ENCODE data around the gene C1QL1. TPM values are rescaled to one million over a fixed set of nuclear protein-coding genes. Genes with fewer than 3 reads are reported as not detected.

Gene C1QL1
- total RNA-seq, 1 experiment from 2014 or later, result 8.2 TPM

- no peak for DNase-seq (ENCODE audit: low read depth)
Observed at GRCh38 chr17:44914698-44915271, 53.3 kb downstream of the C1QL1 start.

GRCh38 chr17:44914148-44914547, 54.0 kb downstream of the C1QL1 start:
- no peak for DNase-seq (ENCODE audit: low read depth)

- no peak for DNase-seq (ENCODE audit: low read depth)
Observed at GRCh38 chr17:44913676-44914075, 54.4 kb downstream of the C1QL1 start.

- DNase-seq (ENCODE audit: low read depth), result no peak
Observed at GRCh38 chr17:44912763-44913544, 55.1 kb downstream of the C1QL1 start.

GRCh38 chr17:44911133-44912001, 56.7 kb downstream of the C1QL1 start:
- no peak for DNase-seq (ENCODE audit: low read depth)

- no peak for DNase-seq (ENCODE audit: low read depth)
Observed at GRCh38 chr17:44910231-44911106, 57.6 kb downstream of the C1QL1 start.

Other genes with a start within 250 kb of the C1QL1 start
- 0.10 and 0.12 TPM in 2 replicates for gene ADAM11, start 209.3 kb downstream of the C1QL1 start, total RNA-seq (2014; rRNA removed; shearing (Covaris generic))
- gene GJC1, start 138.0 kb downstream of the C1QL1 start, total RNA-seq (2014; rRNA removed; shearing (Covaris generic)), result 16.3 and 19.3 TPM in 2 replicates
- gene HIGD1B, start 120.4 kb downstream of the C1QL1 start, total RNA-seq (2014; rRNA removed; shearing (Covaris generic)), result not detected in 2 replicates
- gene EFTUD2, start 68.9 kb downstream of the C1QL1 start, total RNA-seq (2014; rRNA removed; shearing (Covaris generic)), result 90.2 and 90.8 TPM in 2 replicates
- gene GFAP, start 52.8 kb downstream of the C1QL1 start, total RNA-seq (2014; rRNA removed; shearing (Covaris generic)), result 0.20 TPM in 1 of 2 replicates, not detected in the other
- gene KIF18B, start 20.5 kb downstream of the C1QL1 start, total RNA-seq (2014; rRNA removed; shearing (Covaris generic)), result 7.2 and 7.6 TPM in 2 replicates
- gene DCAKD, start 83.3 kb upstream of the C1QL1 start, total RNA-seq (2014; rRNA removed; shearing (Covaris generic)), result 33.6 and 35.9 TPM in 2 replicates
- 59.9 and 68.0 TPM in 2 replicates for gene NMT1, start 93.0 kb upstream of the C1QL1 start, total RNA-seq (2014; rRNA removed; shearing (Covaris generic))
- gene PLCD3, start 164.2 kb upstream of the C1QL1 start, total RNA-seq (2014; rRNA removed; shearing (Covaris generic)), result 11.7 and 15.3 TPM in 2 replicates
- gene ACBD4, start 167.4 kb upstream of the C1QL1 start, total RNA-seq (2014; rRNA removed; shearing (Covaris generic)), result 1.1 and 2.0 TPM in 2 replicates
- gene HEXIM1, start 180.2 kb upstream of the C1QL1 start, total RNA-seq (2014; rRNA removed; shearing (Covaris generic)), result 3.5 and 4.4 TPM in 2 replicates
- 7.8 and 11.3 TPM in 2 replicates for gene HEXIM2, start 193.6 kb upstream of the C1QL1 start, total RNA-seq (2014; rRNA removed; shearing (Covaris generic))